HG02973 (cell line): ENCODE results near the gene RLN1.
A peak's percentile ranks its signal among the peaks of the same experiment; 100 is the strongest.
"Not testable (repeated sequence)": the region's sequence is repeated elsewhere in the genome, so short reads cannot be mapped to it uniquely, and the experiment has no call there.

ENCODE experiments used
- ATAC-seq: cut with Tn5 transposase; IDR thresholded peaks from one replicate; pipeline ENCODE4 v1.9.1; 2021; ENCODE audit warnings: moderate library complexity; ENCODE audit not compliant: unreplicated experiment

The RLN1 gene, protein sequence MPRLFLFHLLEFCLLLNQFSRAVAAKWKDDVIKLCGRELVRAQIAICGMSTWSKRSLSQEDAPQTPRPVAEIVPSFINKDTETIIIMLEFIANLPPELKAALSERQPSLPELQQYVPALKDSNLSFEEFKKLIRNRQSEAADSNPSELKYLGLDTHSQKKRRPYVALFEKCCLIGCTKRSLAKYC

DNA sequence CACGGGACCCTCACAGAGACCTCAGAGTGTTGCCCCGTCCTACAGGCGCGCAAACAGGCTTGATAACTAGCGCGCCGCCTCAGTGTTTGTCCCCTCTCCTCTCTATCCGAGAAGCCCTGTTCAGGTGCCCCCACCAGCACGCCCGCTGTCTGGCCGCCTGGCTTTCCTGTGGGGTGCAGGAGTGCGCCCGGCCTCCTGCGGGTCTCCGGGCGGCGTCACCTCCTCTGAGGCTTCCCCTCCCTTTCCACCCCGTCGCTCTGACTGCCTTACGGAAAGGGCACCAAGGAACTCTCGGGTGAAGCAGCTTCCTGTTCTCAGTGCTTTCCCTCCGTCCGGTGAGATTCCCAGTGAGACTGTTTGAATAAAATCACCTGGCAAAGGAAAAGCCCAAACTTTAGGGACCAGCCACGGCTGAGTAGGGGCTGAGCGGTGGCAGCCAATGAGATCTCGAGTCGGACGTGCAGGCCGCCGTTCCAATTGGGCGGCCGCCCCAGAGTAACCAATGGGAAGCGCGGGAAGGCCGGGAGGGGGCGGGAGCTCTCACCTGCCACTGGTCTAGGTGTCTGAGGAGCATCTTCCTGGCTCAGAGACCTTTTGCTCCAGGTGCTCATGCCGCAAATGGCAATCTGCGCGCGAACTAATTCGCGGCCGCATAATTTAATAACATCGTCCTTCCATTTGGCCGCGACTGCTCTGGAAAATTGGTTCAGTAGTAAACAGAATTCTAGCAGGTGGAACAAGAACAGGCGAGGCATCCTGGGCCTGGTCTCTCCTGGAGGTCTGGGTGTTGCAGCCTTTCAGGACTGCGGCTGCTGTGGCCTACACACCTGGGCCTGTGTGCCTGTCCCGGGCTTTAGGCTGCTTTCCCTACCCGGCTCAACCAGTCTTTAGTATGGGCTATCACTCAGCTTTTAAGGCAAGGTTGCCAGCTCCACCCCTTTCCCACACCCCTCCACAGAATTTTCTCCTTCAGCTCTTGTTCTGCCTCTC is at the start of gene RLN1:
TSS of gene RLN1 (minus strand) at position 885 of the 990 bp plus-strand sequence. CDS start at position 755, 130 bp downstream.
- peak; percentile 99 for ATAC-seq

DNA sequence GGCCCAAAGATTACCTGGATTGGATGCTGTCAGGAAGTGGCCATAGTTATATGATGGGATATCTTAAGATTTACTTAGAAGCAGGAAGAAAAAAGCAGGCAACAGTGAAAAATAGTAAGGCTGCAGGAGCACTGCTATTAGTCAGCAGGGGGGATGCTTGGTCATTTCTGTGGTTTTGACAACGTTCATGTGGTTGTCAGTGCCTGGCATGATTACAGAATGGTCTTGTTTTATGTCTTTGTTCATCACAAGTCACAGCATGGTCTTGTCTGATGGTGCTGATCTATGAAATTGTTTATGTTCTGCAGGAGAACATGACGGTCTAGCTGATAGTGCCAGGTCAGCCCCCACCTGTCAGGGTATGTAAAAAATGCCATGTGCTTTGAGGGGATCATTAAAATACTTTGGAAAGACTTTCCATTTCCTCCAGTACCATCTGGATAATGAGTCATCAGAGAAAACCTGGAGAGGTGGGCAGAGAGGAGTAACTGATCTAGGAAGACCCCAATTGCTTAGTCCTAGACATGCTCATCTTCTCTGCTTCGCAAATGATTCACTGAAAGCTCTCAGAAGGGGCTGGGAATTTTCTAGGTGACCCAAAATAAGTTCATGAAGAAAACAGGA is 49.5 kb upstream of the RLN1 start:
- ATAC-seq, result no peak

DNA sequence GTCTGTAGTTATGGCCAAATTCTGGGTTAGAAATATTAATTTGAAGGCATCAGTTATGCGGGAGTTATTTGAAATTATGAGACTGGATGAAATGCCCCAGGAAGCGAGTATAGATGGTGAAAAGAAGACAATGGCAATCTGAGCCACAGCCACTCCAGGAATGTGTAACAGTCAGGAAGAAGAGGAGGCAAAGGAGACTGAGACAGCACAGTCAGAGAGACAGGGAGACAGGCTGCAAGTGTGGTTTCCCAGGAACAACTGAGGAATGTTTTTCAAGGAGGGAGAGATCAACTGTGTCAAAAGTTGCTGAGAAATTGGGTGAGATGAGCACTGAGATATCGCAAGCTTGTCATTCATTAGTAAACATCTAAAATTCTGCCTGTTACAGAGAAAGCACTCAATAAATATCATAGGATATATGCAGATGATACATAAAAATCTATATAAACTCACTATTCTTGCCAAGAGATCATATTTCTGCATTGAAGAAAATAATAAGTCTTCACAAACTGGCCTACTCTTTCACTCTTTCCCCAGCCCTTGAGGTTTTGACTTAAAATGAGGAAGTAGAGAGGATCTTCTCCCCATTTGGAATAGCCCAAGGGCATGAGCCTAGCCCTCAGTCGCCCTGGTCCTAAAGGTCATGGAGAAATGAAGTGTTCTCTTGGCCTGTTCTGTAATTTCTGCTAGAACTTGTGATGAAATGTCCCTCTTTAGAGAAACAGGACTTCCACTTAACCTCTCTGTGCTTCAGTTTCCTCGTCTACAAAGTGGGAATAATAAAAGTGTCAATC is 48.5 kb upstream of the RLN1 start:
- no peak for ATAC-seq

DNA sequence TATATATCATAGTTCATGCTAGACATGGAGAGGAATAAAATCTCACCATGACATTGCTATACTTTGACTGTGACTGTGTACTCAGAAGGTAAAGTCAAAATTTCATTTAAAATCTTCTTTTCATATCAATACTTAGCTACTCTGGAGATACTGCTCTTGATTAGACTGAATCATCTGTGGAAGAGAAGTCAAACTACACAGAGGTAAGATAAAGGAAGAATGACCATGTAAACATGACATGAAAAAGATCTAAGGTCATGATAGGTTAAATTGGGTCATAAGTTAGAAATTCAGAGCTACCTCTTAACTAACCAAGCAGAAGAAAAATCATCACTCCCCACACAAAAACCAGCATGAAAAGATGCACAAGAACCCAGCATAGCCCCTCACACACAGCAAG is 44.8 kb upstream of the RLN1 start:
- ATAC-seq, result no peak

DNA sequence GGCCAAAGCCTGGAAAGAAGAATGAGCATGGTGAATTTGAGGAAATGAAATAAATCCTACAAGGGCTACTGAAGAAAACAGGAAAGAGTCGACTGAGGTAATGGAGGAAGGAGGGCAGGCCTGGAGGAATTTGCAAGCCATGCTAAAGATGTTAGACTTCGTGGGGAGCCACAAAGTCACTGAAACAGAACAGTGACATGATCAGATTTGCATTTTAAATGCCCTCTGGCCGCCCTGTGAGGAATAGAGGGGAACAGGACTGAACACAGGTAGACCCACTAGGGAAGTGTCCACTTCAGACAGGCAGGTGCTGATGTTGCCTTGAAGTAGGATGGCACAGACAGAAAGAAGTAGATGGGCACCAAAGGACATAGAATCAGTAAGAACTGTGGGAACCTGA is 42.8 kb upstream of the RLN1 start:
- ATAC-seq, result no peak

DNA sequence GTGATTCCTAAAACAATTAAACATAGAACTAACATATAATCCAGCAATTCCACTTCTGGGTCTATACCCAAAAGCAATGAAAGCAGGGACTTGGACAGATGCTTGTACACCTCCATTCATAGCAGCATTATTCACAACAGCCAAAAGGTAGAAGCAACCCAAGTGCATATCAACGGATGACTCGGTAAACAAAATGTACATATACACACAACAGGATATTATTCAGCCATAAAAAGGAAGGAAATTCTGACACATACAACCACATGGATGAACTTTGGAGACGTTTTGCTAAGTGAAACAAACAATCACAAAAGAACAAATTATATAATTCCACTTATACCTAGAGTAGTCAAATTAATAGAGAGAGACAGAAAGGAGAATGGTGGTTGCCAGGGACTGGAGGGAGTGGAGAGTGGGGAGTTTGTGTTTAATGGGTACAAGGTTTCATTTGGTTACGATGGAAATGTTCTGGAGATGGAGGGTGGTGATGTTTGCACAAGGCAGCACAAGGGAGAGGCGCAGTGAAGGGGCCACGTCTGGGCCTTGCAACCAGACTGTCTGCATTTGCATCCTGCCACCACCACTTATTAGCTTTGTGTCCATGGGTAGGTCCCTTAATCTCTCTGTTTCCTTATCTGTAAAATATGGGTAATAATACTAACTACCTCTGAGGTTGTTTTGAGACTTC is 36.3 kb upstream of the RLN1 start:
- no peak for ATAC-seq

DNA sequence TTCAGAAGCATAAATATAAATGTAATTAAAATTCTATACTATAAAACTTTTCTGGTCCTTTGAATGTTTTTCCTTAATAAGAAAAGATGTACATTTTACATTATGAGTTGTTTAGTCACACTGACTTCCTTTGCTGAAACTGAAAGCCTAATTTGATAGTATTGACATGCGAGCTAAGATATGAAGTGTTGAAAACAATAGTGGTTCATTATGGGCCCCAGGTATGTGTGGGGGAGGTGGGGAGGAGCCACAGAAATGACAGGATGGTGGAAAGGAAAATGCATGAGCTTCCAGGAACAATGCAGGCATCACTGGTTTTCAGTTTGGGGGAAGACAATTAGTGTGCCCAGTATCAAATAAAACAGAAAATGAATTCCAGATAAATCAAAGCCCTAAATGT is 35.4 kb upstream of the RLN1 start:
- ATAC-seq, result no peak

DNA sequence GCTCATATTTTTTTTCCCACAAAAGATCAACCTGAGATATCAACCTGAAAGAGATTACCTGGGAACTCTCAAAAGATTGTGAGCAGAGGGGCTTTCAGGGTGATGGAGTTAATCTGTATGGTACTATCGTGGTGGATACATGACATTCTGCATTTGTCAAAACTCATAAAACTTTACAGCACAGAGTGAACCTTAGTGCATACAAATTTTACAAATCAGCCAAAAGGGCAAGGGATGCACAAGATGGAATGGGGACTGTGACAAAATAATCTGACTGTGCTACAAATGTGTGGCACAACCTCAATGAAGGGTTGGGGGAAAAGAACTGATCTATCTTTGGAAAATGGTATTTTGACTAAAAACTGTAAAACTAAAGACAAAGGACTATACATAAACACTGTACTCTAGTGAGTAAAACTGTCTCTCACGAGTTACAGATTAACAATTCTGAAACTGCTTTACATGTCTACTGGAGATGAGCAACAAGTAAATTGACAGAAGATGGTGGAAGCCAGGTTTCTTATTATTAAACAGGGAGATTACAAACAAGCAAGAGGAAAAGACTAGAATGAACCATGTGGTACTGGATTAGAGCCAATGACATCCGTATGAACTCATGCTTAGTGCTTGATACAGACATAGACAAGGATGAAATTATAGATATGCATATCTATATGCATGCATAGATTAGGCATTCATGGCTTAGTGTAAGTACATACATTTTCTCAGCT is 24.8 kb upstream of the RLN1 start:
- peak; percentile 87 for ATAC-seq

DNA sequence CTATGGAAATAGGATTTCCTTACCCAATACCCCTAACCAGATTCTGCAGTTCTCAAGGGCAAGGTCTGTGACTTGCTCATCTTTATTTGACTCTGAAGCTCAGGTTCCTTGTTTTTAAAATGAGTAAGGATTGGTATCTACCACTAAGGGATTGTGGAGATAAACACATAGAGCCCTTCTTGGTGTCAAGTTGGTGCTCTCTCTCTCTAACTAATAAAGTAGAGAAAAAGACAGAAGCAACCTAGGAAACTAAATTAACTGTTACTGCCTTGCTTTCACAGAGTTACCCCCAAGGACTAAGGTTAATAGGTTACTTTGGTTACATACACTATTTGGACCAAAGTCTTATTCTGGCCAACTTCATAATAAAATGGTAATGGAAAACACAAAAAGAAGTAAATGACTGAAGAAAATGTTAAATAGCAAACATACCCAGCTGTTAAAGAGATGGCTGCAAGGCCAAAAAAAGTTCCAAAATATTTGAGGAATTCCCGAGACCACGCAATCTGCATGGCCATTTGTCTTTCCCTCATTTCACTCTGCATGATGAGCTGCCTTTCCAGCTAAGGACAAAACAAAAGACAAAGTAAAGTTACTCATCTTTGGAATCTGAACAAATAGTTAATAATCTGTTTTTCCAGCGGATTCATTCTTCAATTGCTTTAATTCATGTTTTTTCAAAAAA is 21.8 kb upstream of the RLN1 start:
- ATAC-seq, result no peak

DNA sequence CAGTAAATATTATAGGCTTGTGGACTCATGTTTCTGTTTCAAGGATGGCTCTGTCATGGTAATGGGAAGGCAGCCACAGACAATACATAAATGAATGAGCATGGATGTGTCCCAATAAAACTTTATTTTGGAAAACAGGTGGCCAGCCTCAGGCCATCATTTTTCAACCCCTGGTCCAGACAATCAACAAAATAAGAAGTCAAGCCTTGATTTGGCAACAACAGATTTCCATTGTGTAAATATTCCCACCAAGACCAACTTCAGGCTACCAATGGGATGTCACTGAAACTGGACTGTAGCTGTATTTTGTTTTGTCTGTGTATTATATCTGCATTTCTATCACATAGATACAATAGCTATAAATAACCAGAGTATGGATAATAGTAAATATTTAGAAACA is 20.7 kb upstream of the RLN1 start:
- ATAC-seq, result no peak

DNA sequence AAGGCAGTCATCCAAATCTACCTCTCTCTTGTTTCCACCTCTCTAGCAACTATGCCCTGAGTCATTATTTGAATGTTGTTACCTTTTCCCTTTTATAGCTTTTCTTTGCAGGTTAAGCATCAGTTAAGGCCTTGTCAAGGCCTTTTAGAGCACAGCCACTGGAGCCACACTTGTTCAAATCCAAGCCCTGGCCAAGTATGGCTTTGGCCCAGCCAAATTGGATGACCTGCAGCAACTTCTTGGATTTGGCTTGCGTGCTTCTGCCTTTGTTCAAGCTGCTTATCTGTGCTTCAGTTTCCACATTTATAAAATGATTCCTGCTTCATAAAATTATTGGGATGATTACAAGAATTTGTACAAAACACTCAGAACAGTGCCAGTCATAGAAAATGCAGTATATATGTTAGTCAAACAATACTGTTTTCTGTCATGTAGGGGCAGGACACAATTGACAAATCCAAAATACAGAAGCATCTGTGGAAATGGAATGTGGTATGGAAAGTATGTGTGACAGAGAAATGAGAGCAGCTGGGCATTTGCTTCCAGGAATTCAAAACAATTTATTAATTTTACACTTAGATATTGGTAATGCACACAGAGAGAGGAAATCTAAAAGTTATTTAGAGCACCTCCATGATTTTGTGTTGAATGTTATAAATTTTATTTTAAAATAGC is 17.9 kb upstream of the RLN1 start:
- no peak for ATAC-seq

DNA sequence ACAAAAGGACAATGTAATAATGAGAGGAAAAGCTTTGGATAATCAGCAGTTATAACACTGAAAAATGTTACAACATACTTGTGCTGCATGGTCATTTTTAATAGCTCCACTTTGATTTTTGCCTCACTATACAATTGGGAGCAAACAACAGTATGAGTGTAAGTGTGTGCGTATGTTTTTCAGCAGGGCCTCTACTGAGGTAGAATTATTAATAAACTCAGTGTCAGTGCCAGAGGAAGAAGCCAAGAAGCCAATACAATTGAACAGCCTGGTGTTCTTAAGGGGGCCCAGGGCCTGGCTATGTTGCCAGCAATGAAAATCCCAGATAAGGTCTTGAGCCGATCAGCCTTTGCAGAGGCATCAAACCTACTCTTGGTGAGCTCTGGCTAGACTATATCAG is 16.1 kb upstream of the RLN1 start:
- no peak for ATAC-seq

DNA sequence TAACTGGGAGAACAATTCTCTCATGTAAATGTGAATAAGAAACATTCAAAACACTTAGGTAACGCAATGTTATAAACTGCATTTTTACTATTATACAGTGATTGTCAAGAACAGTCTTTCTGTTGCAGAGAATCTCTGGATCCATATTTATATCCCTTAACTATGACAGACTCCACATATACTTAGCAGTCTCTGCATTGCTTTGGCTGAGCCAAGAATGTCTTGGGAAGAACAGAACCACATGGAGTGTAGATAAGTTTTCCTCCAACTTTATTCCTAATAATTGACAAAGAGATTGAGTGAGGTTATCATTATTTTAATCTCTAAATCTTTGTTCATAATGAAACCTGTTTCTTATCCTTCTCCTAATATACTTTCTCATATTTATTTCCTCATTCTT is 15.6 kb upstream of the RLN1 start:
- no peak for ATAC-seq

DNA sequence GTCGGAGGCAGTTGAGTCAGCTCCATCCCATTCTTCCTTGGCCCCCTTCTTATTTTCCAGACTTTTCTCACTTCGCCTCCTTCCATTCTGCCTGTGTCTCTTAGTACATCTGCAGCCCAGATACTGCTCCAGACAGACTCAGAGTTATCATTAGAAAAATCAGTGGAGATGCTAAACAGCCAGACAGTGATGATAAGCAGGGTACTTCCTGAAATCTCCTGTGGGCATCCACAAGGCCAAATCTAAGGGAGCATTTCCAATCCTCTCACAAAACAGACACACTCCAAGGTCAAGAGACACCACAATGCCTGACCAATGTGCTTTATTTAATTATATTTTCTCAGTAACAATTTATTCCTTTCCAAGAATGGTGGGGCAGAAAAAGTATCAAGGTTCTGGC is 14.5 kb upstream of the RLN1 start:
- ATAC-seq, result no peak

DNA sequence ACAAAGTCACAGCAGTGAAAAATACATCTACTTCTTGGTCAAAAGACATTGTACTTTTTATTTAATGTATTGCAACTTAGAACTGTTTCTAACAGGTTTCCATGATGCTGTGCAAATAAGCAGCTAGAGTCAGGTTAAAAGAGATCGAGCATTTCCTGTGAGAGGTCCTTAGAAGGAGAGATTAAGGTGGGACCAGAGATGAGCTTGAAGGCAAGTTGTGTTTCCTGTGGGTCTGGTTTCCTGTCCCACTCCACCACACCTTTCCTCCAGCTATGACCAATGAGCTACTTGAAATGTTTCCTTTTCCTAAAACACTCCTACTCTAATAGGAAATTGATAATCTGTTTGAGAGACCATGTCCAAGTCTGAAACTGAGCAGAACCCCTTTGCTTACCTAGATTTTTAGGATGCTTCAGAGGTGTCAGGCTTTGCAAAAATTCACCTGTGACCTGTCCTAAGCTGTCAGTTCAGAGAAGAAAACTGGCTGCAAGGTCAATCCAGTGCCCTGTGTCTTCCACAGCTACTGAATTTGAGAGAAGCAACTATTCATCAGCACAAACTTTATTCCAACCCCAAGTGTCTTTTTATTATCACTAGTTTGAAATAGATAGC is 13.1 kb upstream of the RLN1 start:
- no peak for ATAC-seq

DNA sequence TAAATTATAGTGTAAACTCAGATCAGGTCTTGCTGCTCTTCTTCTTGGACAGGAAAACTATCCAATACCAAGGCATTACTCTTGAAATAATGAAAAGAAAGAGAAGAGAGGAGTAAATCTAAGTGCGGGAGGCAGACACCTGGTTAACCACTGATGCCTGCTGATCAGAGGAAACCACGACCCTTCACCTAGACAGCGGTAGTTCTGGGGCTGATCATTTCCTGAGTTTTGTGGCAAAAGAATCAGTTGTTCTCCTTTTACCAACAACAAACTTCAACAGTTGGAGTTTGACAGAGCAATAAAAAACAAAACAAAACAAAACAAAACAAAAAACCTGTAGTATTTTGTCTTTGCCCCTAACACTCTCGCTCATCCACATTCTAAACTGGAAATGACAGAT is 3.0 kb downstream of the RLN1 start:
- ATAC-seq, result no peak

DNA sequence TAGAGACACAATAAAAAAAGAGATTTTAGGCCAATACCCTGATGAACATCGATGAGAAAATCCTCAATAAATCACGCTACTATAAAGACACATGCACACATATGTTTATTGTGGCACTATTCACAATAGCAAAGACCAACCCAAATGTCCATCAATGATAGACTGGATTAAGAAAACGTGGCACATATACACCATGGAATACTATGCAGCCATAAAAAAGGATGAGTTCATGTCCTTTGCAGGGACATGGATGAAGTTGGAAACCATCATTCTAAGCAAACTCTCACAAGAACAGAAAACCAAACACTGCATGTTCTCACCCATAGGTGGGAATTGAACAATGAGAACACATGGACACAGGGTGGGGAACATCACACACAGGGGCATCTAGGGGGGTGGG is 8.4 kb downstream of the RLN1 start:
- ATAC-seq, result not testable (repeated sequence)

DNA sequence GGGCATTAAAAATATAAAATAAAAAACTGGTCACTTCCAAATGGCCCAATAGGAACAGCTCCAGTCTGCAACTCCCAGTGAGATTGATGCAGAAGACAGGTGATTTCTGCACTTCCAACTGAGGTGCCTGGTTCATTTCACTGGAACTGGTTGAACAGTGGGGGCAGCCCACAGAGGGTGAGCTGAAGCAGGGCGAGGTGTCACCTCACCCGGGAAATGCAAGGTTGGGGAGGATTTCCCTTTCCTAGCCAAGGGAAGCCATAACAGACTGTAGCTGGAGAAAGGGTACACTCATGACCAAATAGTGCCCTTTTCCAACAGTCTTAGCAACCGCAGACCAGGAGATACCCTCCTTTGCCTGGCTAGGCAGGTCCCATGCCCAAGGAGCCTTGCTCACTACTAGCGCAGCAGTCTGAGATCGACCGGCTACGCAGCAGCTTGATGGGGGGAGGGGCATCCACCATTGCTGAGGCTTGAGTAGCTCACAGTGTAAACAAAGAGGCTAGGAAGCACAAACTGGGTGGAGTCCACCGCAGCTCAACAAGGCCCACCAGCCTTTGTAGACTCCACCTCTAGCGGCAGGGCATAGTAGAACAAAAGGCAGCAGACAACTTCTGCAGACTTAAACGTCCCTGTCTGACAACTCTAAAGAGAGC is 12.7 kb downstream of the RLN1 start:
- ATAC-seq, result no peak
